ENCODE results near the gene AXIN1. TPM values are rescaled to one million over a fixed set of nuclear protein-coding genes. Genes with fewer than 3 reads are reported as not detected.

Gene AXIN1
- total RNA-seq, 2 experiments from 2014 or later, result 30.9 to 32.5 TPM

- peaks cover 1% of the 10 kb centered on the region for H3K36me3 Mint-ChIP-seq
- no peak overlapping the region for H3K27ac Mint-ChIP-seq
- ATAC-seq (ENCODE audit: low read depth) (no peak), DNase-seq (no peak)
- H3K4me3 Mint-ChIP-seq, result no peak overlapping the region
- no peaks in the 10 kb centered on the region for H3K4me1 Mint-ChIP-seq
- peaks cover 4% of the 10 kb centered on the region for H3K27me3 Mint-ChIP-seq
- H3K9me3 Mint-ChIP-seq, result no peaks in the 10 kb centered on the region
- POLR2A ChIA-PET, result no interaction called here
Observed at GRCh38 chr16:284204-285120, 68.1 kb downstream of the AXIN1 start.

GRCh38 chr16:283033-283805, 69.3 kb downstream of the AXIN1 start, which contains the start of gene PDIA2:
Gene PDIA2 (plus strand): TSS chr16:283164. CDS start chr16:283170, 6 bp downstream.
- no peak within 1 kb of the TSS for H3K4me3 Mint-ChIP-seq
- no peak for DNase-seq
- no peak within 1 kb of the TSS for H3K27ac Mint-ChIP-seq

GRCh38 chr16:282491-282890, 70.0 kb downstream of the AXIN1 start:
- H3K9me3 Mint-ChIP-seq, result no peaks in the 10 kb centered on the region
- H3K27ac Mint-ChIP-seq, result no peak overlapping the region
- H3K4me1 Mint-ChIP-seq, result peaks cover 3% of the 10 kb centered on the region
- ATAC-seq (ENCODE audit: low read depth), result no peak
- POLR2A ChIA-PET, result no interaction called here
- H3K4me3 Mint-ChIP-seq, result no peak overlapping the region
- DNase-seq, result no peak
- H3K27me3 Mint-ChIP-seq, result peaks cover 15% of the 10 kb centered on the region
- peaks cover 1% of the 10 kb centered on the region for H3K36me3 Mint-ChIP-seq

More at GRCh38 chr16:283033-283805, 69.3 kb downstream of the AXIN1 start, which contains the start of gene PDIA2:
- no peaks in the 10 kb centered on the region for H3K9me3 Mint-ChIP-seq
- H3K27me3 Mint-ChIP-seq, result peaks cover 12% of the 10 kb centered on the region
- no peak for ATAC-seq (ENCODE audit: low read depth)
- POLR2A ChIA-PET, result no interaction called here
- H3K36me3 Mint-ChIP-seq, result peaks cover 1% of the 10 kb centered on the region
- peaks cover 3% of the 10 kb centered on the region for H3K4me1 Mint-ChIP-seq

GRCh38 chr16:281660-282255, 70.8 kb downstream of the AXIN1 start:
- Mint-ChIP-seq H3K9me3 (no peaks in the 10 kb centered on the region), H3K27ac (no peak overlapping the region), H3K4me1 (peaks cover 3% of the 10 kb centered on the region), H3K27me3 (peaks cover 22% of the 10 kb centered on the region), H3K4me3 (no peak overlapping the region), H3K36me3 (peaks cover 1% of the 10 kb centered on the region)
- DNase-seq, result no peak
- ATAC-seq (ENCODE audit: low read depth), result no peak
- POLR2A ChIA-PET, result no interaction called here

DNA sequence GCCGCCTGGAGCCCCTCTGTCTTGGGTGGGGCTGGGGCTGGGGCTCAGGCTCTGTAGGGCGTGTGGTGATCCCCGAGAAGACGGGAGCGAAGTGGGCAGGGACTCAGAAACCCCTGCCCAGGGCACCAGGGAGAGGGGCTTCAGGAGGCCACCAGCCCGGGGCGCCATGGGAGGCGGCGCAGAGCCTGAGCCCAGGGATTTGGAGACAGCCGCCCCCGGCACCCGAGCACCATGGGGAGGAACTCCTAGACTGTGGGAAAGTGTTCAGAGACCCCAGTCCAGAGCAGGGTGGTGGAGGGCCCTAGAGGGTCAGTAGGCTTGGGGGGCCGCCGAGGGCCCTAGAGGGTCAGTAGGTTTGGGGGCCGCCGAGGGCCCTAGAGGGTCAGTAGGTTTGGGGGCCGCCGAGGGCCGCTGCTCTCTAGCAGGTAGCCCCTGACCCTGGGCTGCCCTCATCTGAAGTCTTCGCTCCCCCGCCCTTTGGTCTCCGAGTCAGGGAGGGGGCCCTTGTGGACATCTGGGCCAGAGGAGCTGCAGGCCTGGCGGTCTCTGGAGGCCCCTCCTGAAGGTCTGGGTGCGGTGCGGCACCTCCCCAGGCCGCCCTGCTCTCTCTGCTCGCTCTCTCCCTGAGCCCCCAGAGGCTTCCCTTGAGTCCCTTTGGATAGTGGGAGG, 71.4 kb downstream of the AXIN1 start:
- H3K4me3 Mint-ChIP-seq, result no peak overlapping the region
- no peak overlapping the region for H3K27ac Mint-ChIP-seq
- no peaks in the 10 kb centered on the region for H3K36me3 Mint-ChIP-seq
- DNase-seq (no peak), ATAC-seq (ENCODE audit: low read depth) (no peak)
- H3K9me3 Mint-ChIP-seq, result no peaks in the 10 kb centered on the region
- peaks cover 4% of the 10 kb centered on the region for H3K4me1 Mint-ChIP-seq
- peaks cover 28% of the 10 kb centered on the region for H3K27me3 Mint-ChIP-seq
- POLR2A ChIA-PET, result no interaction called here

DNA sequence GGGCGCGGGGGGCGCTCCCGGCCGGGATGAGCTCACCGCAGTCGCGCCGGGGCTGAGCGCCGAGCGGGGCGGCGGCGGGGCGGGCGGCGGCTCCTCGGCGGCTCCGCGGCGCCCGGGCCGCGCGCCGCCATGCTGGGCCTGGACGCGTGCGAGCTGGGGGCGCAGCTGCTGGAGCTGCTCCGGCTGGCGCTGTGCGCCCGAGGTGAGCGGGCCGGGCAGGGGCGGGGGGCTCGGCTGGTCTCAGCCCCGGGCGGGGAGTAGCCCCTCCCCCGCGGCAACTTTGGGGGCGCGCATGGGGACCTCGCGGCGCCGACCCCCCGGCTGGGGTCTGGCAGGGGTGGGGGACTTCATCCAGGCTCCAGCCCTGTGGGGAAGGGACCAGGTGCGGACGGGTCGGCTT, 72.0 kb downstream of the AXIN1 start, which contains the start of gene ARHGDIG:
Gene ARHGDIG, plus strand, starts transcription at position 40 of the 400 bp plus-strand sequence. Its CDS starts 90 bp downstream, at position 130.
- ATAC-seq (ENCODE audit: low read depth) (no peak), DNase-seq (no peak)
- H3K27me3 Mint-ChIP-seq, result peaks cover 29% of the 10 kb centered on the region
- peaks cover 5% of the 10 kb centered on the region for H3K4me1 Mint-ChIP-seq
- H3K4me3 Mint-ChIP-seq, result no peak within 1 kb of the TSS
- POLR2A ChIA-PET, result no interaction called here
- H3K27ac Mint-ChIP-seq, result no peak within 1 kb of the TSS
- no peaks in the 10 kb centered on the region for H3K36me3 Mint-ChIP-seq
- no peaks in the 10 kb centered on the region for H3K9me3 Mint-ChIP-seq

GRCh38 chr16:280005-280460, 72.5 kb downstream of the AXIN1 start:
- ATAC-seq (ENCODE audit: low read depth) (no peak), DNase-seq (no peak)
- no peak overlapping the region for H3K27ac Mint-ChIP-seq
- H3K4me1 Mint-ChIP-seq, result peaks cover 5% of the 10 kb centered on the region
- H3K36me3 Mint-ChIP-seq, result no peaks in the 10 kb centered on the region
- peaks cover 32% of the 10 kb centered on the region for H3K27me3 Mint-ChIP-seq
- H3K9me3 Mint-ChIP-seq, result no peaks in the 10 kb centered on the region
- no peak overlapping the region for H3K4me3 Mint-ChIP-seq
- POLR2A ChIA-PET, result no interaction called here

DNA sequence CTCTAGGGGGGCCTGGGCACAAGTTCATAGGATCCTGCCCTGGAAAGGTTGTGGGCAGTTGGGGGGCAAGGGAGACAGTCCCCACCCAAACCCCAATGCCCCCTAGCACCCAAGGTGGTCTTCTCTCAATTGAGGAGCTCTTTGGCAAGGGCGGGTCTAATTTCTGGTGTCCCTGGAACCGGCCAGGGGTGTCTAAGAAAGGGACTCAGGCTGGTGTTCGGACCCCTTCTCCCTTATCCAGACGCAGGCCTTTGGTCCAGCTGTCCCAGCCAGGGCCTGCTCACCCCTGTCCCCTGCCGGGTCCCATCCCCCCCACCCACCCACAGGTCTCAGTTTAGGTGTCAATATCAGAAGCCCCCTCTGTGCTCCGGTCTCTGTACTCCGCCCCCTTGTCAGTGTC, 73.0 kb downstream of the AXIN1 start:
- no peak for ATAC-seq (ENCODE audit: low read depth)
- no peaks in the 10 kb centered on the region for H3K36me3 Mint-ChIP-seq
- no peaks in the 10 kb centered on the region for H3K9me3 Mint-ChIP-seq
- POLR2A ChIA-PET, result no interaction called here
- no peak overlapping the region for H3K4me3 Mint-ChIP-seq
- peaks cover 5% of the 10 kb centered on the region for H3K4me1 Mint-ChIP-seq
- H3K27me3 Mint-ChIP-seq, result peaks cover 33% of the 10 kb centered on the region
- no peak for DNase-seq
- no peak overlapping the region for H3K27ac Mint-ChIP-seq

DNA sequence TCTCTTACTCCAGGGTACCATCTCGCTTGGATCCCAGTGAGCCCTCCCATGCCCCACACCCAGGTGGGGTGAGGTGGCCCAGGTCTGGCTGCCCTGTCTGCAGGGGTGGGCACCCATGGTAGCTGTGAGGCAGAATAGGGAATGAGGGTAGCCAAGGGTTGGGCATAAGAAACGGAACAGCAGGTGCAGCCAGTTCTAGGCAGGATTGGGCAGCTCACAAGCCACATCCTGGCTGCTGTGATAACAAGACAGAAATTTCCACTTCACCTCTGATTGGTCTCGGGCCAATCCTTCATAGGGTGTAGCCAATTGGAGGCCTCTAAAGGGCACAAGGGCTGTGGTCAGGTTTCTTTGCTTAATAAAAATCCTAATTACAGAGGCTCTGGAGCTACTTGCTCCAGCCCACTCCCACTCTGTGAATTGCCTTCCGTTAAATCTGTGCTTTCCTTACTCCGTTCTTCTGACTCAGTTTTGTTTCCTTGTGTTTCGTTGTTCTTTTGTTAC, 73.6 kb downstream of the AXIN1 start:
- DNase-seq, result no peak
- Mint-ChIP-seq H3K36me3 (no peaks in the 10 kb centered on the region), H3K27me3 (peaks cover 34% of the 10 kb centered on the region), H3K4me1 (peaks cover 5% of the 10 kb centered on the region), H3K4me3 (no peak overlapping the region), H3K27ac (no peak overlapping the region), H3K9me3 (no peaks in the 10 kb centered on the region)
- POLR2A ChIA-PET, result no interaction called here
- ATAC-seq (ENCODE audit: low read depth), result peak; percentile 74

- no peaks in the 10 kb centered on the region for H3K9me3 Mint-ChIP-seq
- peaks cover 33% of the 10 kb centered on the region for H3K27me3 Mint-ChIP-seq
- H3K4me1 Mint-ChIP-seq, result peaks cover 5% of the 10 kb centered on the region
- H3K27ac Mint-ChIP-seq, result no peak overlapping the region
- POLR2A ChIA-PET, result interaction anchor here (0.8 kb wide), 1 partner anchor 41 kb away, joined by 3 read pairs; no protein-coding TSS in a partner anchor
- H3K4me3 Mint-ChIP-seq, result peak overlapping the region; percentile 49
- no peak for DNase-seq
- H3K36me3 Mint-ChIP-seq, result no peaks in the 10 kb centered on the region
- ATAC-seq (ENCODE audit: low read depth), result no peak
Observed at GRCh38 chr16:276426-277077, 76.0 kb downstream of the AXIN1 start.

GRCh38 chr16:275786-276232, 76.7 kb downstream of the AXIN1 start, which contains the start of gene RGS11:
Gene RGS11 (minus strand): TSS chr16:275944. CDS start chr16:275911, 33 bp downstream.
- peaks cover 5% of the 10 kb centered on the region for H3K4me1 Mint-ChIP-seq
- ATAC-seq (ENCODE audit: low read depth) (no peak), DNase-seq (no peak)
- POLR2A ChIA-PET, result interaction anchor here (0.8 kb wide), 1 partner anchor 40 kb away, joined by 3 read pairs; no protein-coding TSS in a partner anchor
- H3K27me3 Mint-ChIP-seq, result peaks cover 30% of the 10 kb centered on the region
- H3K9me3 Mint-ChIP-seq, result no peaks in the 10 kb centered on the region
- no peaks in the 10 kb centered on the region for H3K36me3 Mint-ChIP-seq
- H3K4me3 Mint-ChIP-seq, result peak within 1 kb of the TSS; percentile 49
- H3K27ac Mint-ChIP-seq, result no peak within 1 kb of the TSS

- Mint-ChIP-seq H3K27me3 (peaks cover 30% of the 10 kb centered on the region), H3K4me3 (peak overlapping the region; percentile 28), H3K36me3 (no peaks in the 10 kb centered on the region), H3K9me3 (no peaks in the 10 kb centered on the region), H3K4me1 (peaks cover 5% of the 10 kb centered on the region), H3K27ac (no peak overlapping the region)
- POLR2A ChIA-PET, result no interaction called here
- DNase-seq, result no peak
- ATAC-seq (ENCODE audit: low read depth), result no peak
Observed at GRCh38 chr16:275041-275641, 77.4 kb downstream of the AXIN1 start.
